IMR-90 (cell line): ENCODE data around the gene CENPN. TPM values are rescaled to one million over a fixed set of nuclear protein-coding genes. Genes with fewer than 3 reads are reported as not detected.
A peak's percentile ranks its signal among the peaks of the same experiment; 100 is the strongest.

Source experiments
- ATAC-seq: fragments of 200-7000 bp; cut with Tn5 transposase; 2 replicates; pipeline ENCODE4 v1.9.1; 2020; ENCODE audit warnings: low read depth, mild to moderate bottlenecking, moderate library complexity
- BruUV-seq: library from RNA; stranded (reverse); fragments of 400-500 nt; replicated peaks from 2 replicates; lab custom pipeline; 2021; lab: Mats Ljungman, UMichigan
- CTCF ChIA-PET: fragments of 300-600 bp; formaldehyde crosslinking; extraction: SDS; loops from one replicate; lab custom pipeline; 2021; ENCODE audit warnings: antibody characterized with exemption; lab: Yijun Ruan, JAX
- POLR2A ChIA-PET: fragments of 300-600 bp; sonication (Branson Sonifier 250); formaldehyde crosslinking; loops from one replicate; lab custom pipeline; 2022; ENCODE audit warnings: antibody characterized with exemption; ENCODE audit not compliant: unreplicated experiment; lab: Charles Lee
- DNase-seq: peaks from one replicate; pipeline ENCODE4 v3.0.0; 2013
- H2AFZ ChIP-seq: replicated peaks from 2 replicates; pipeline ENCODE3; 2013; ENCODE audit warnings: low read length, mild to moderate bottlenecking; ENCODE audit not compliant: poor library complexity
- H2AK5ac ChIP-seq: 2 replicates; pipeline ENCODE4 v1.6.1; 2013; ENCODE audit warnings: low read depth, low read length, inconsistent platforms
- H2AK9ac ChIP-seq: replicated peaks from 2 replicates; pipeline ENCODE3; 2013; ENCODE audit warnings: mild to moderate bottlenecking, low read depth, low read length, moderate library complexity; ENCODE audit not compliant: poor library complexity
- H2BK120ac ChIP-seq: 2 replicates; pipeline ENCODE4 v1.6.1; 2013; ENCODE audit warnings: low read depth, low read length, inconsistent platforms
- H2BK15ac ChIP-seq: 3 replicates; pipeline ENCODE4 v1.6.1; 2013; ENCODE audit warnings: low read depth, low read length, inconsistent platforms
- H2BK20ac ChIP-seq: 2 replicates; pipeline ENCODE4 v1.6.1; 2013; ENCODE audit warnings: low read depth, mild to moderate bottlenecking, inconsistent platforms, low read length, moderate library complexity
- H2BK5ac ChIP-seq: 2 replicates; pipeline ENCODE4 v1.6.1; 2013; ENCODE audit warnings: mild to moderate bottlenecking, low read depth, low read length, inconsistent platforms; ENCODE audit not compliant: poor library complexity, severe bottlenecking
- H3K14ac ChIP-seq: replicated peaks from 2 replicates; pipeline ENCODE4 v1.6.1; 2013; ENCODE audit warnings: low read depth, low read length, inconsistent platforms
- H3K18ac ChIP-seq: 2 replicates; pipeline ENCODE4 v1.6.1; 2013; ENCODE audit warnings: low read depth, low read length, control low read depth
- H3K23ac ChIP-seq: 2 replicates; pipeline ENCODE4 v1.6.1; 2013; ENCODE audit warnings: low read depth, low read length, inconsistent platforms
- H3K27ac ChIP-seq: 2 replicates; pipeline ENCODE4 v1.5.1; 2013; ENCODE audit warnings: mild to moderate bottlenecking, control low read depth, low read length; ENCODE audit not compliant: insufficient read depth
- H3K27me3 ChIP-seq: 2 replicates; pipeline ENCODE4 v1.6.1; 2013; ENCODE audit warnings: low read length; ENCODE audit not compliant: control insufficient read depth, insufficient read depth
- H3K36me3 ChIP-seq: 2 replicates; pipeline ENCODE4 v1.6.1; 2013; ENCODE audit warnings: low read length, mixed read lengths; ENCODE audit not compliant: control insufficient read depth, insufficient read depth
- H3K4ac ChIP-seq: 2 replicates; pipeline ENCODE4 v1.6.1; 2013; ENCODE audit warnings: low read depth, low read length, inconsistent platforms
- H3K4me1 ChIP-seq: 2 replicates; pipeline ENCODE4 v1.6.1; 2013; ENCODE audit warnings: low read length, mixed read lengths; ENCODE audit not compliant: control insufficient read depth, insufficient read depth
- H3K4me2 ChIP-seq: 2 replicates; pipeline ENCODE4 v1.6.1; 2013; ENCODE audit warnings: low read depth, mild to moderate bottlenecking, control low read depth, low read length, moderate library complexity
- H3K4me3 ChIP-seq: 2 replicates; pipeline ENCODE4 v1.5.1; 2013; ENCODE audit warnings: low read depth, mild to moderate bottlenecking, control low read depth, low read length, moderate library complexity; ENCODE audit not compliant: insufficient read depth
- H3K56ac ChIP-seq: 2 replicates; pipeline ENCODE4 v1.6.1; 2013; ENCODE audit warnings: low read length, inconsistent platforms; ENCODE audit not compliant: insufficient read depth; ENCODE audit errors: extremely low read depth
- H3K79me1 ChIP-seq, 2 experiments: 2 replicates each; pipeline ENCODE4 v1.6.1; 2013; ENCODE audit warnings: low read length in 2 of 2, inconsistent platforms in 1 of 2, low read depth in 1 of 2
- H3K9ac ChIP-seq: 2 replicates; pipeline ENCODE4 v1.6.1; 2013; ENCODE audit warnings: low read depth, low read length, control low read depth
- H3K9me1 ChIP-seq: 2 replicates; pipeline ENCODE4 v1.6.1; 2013; ENCODE audit warnings: low read length, inconsistent platforms; ENCODE audit not compliant: insufficient read depth
- H3K9me3 ChIP-seq: 2 replicates; pipeline ENCODE4 v1.6.1; 2013; ENCODE audit warnings: low read length; ENCODE audit not compliant: control insufficient read depth, insufficient read depth
- H4K20me1 ChIP-seq: 2 replicates; pipeline ENCODE4 v1.6.1; 2013; ENCODE audit warnings: low read length, inconsistent platforms; ENCODE audit not compliant: insufficient read depth
- H4K5ac ChIP-seq: 2 replicates; pipeline ENCODE4 v1.6.1; 2013; ENCODE audit warnings: mild to moderate bottlenecking, low read depth, low read length, control low read depth
- H4K8ac ChIP-seq, 2 experiments: 2 replicates each; pipeline ENCODE4 v1.6.1; 2013; ENCODE audit warnings: low read depth in 2 of 2, low read length in 2 of 2, control low read depth in 1 of 2, inconsistent platforms in 1 of 2
- H4K91ac ChIP-seq: 2 replicates; pipeline ENCODE4 v1.6.1; 2013; ENCODE audit warnings: low read depth, low read length, inconsistent platforms; ENCODE audit not compliant: insufficient read depth
- CEBPB ChIP-seq: IDR thresholded peaks from 2 replicates; pipeline ENCODE4 v1.6.1; 2012; ENCODE audit warnings: low read depth, low read length, improper control_type of control experiment
- CHD1 ChIP-seq: IDR thresholded peaks from 2 replicates; pipeline ENCODE4 v1.6.1; 2012; ENCODE audit warnings: low read depth, low read length, improper control_type of control experiment
- RFX5 ChIP-seq: IDR thresholded peaks from 2 replicates; pipeline ENCODE4 v1.8.0; 2012; ENCODE audit warnings: low read depth, mild to moderate bottlenecking, low read length, moderate library complexity
- SMC3 ChIP-seq: fragments of 150-350 bp; IDR thresholded peaks from 2 replicates; pipeline ENCODE4 v1.6.1; 2016; ENCODE audit warnings: low read depth, mild to moderate bottlenecking, antibody characterized with exemption, low read length, moderate library complexity
- USF2 ChIP-seq: fragments of 150-350 bp; IDR thresholded peaks from 2 replicates; pipeline ENCODE4 v1.6.1; 2017; ENCODE audit warnings: mild to moderate bottlenecking, antibody characterized with exemption, low read length, low read depth
- WGBS, 2 experiments: methylation state at CpG; one replicate each; pipeline versions ENCODE4 v1.1.5 to v1.1.7; 2013; ENCODE audit warnings: missing lambda C conversion rate in 2 of 2; ENCODE audit not compliant: insufficient read length in 1 of 2; ENCODE audit errors: extremely low coverage in 2 of 2; 5-methylcytosine and 5-hydroxymethylcytosine counted together
- dilution Hi-C: fragments of 300-500 bp; cut with HindIII; formaldehyde crosslinking; loops from one replicate; pipeline ENCODE4 v1.14.3; 2018; ENCODE audit warnings: low sequenced_read_pairs; ENCODE audit not compliant: unreplicated experiment
- in situ Hi-C: fragments of 300-500 bp; cut with MboI; formaldehyde crosslinking; loops from 3 replicates; pipeline ENCODE4 v1.14.3; 2019; ENCODE audit warnings: low sequenced_read_pairs, inconsistent platforms, mixed read lengths
- intact Hi-C: fragments of 100-400 bp; cut with micrococcal nuclease; formaldehyde crosslinking; loops from 2 replicates; pipeline ENCODE4 v1.10.0; 2022
- polyA plus RNA-seq, 3 experiments: library from polyadenylated mRNA; depleted of rRNA; stranded (reverse); fragments of >200 nt; gene quantifications; 2 replicates each; pipeline ENCODE4 v1.2.3, GENCODE V29; 2012; ENCODE audit warnings: low replicate concordance in 1 of 3
- total RNA-seq: library from RNA; depleted of rRNA; stranded (reverse); fragments of >200 nt; gene quantifications from 2 replicates; pipeline ENCODE4 v1.2.3, GENCODE V29; 2012

The CENPN gene
- total and polyA plus RNA-seq, 2 of the 4 experiments (the other 2 are of a cell fraction): 20.5 to 22.8 TPM

- in situ Hi-C loops (no loop called here), intact Hi-C loops (no loop called here), dilution Hi-C loops (no loop called here)
- Histone ChIP-seq H3K4ac (no peak overlapping the region), H2BK20ac (no peak overlapping the region), H3K27me3 (no peaks in the 10 kb centered on the region), H3K79me1 (peaks cover 42 to 58% of the 10 kb centered on the region in 2 experiments), H2BK15ac (no peak overlapping the region), H4K20me1 (no peaks in the 10 kb centered on the region), H3K23ac (no peak overlapping the region), H3K4me3 (no peak overlapping the region), H3K4me2 (no peak overlapping the region), H3K4me1 (peaks cover 13% of the 10 kb centered on the region), H3K18ac (no peak overlapping the region), H2BK5ac (no peak overlapping the region), H4K8ac (no peak overlapping the region), H2AK9ac (no peak overlapping the region), H4K91ac (no peak overlapping the region), H2AK5ac (no peak overlapping the region), H3K9me3 (no peaks in the 10 kb centered on the region), H3K9ac (no peak overlapping the region), H2AFZ (no peak overlapping the region), H3K56ac (no peak overlapping the region), H3K36me3 (no peaks in the 10 kb centered on the region; the same call in 1 of the 2 replicates), H4K5ac (no peak overlapping the region), H3K9me1 (peaks cover 2% of the 10 kb centered on the region; the same call in 1 of the 2 replicates), H3K27ac (peak overlapping the region; percentile 32; the same call in 1 of the 2 replicates), H2BK120ac (no peak overlapping the region), H3K14ac (no peak overlapping the region)
- no peak for DNase-seq
- ChIA-PET CTCF (interaction anchor here (0.7 kb wide), 1 partner anchor 14 kb away, joined by 3 read pairs; no protein-coding TSS in a partner anchor), POLR2A (no interaction called here)
- TF ChIP-seq CHD1 (no peak), RFX5 (no peak), SMC3 (no peak), USF2 (no peak), CEBPB (no peak)
- BruUV-seq: no TSS peak
- WGBS, 2 experiments: 100% methylated on average over 1 of the region's 3 CpGs; no CpG with 5 or more reads in 1 of the 2 experiments
- ATAC-seq: no peak
These were observed 16.4 kb upstream of the CENPN start for GRCh38 chr16:80990577-80990976.
